Panc1 (cell line): ENCODE measurements around the gene ASCC3. TPM values are rescaled to one million over a fixed set of nuclear protein-coding genes. Genes with fewer than 3 reads are reported as not detected.

Source experiments
- ATAC-seq: fragments of 200-7000 bp; cut with Tn5 transposase; 2 replicates; pipeline ENCODE4 v1.9.1; 2020; ENCODE audit warnings: mild to moderate bottlenecking, moderate library complexity
- BruUV-seq: library from RNA; stranded (reverse); fragments of 400-500 nt; replicated peaks from 2 replicates; lab custom pipeline; 2021; lab: Mats Ljungman, UMichigan
- CTCF ChIA-PET: fragments of 300-600 bp; sonication (Branson Sonifier 250); formaldehyde crosslinking; loops from one replicate; lab custom pipeline; 2022; ENCODE audit warnings: antibody characterized with exemption; lab: Charles Lee
- POLR2A ChIA-PET: fragments of 300-600 bp; sonication (Branson Sonifier 250); formaldehyde crosslinking; loops from one replicate; lab custom pipeline; 2022; ENCODE audit warnings: antibody characterized with exemption; lab: Charles Lee
- DNase-seq: peaks from one replicate; pipeline ENCODE4 v3.0.0-alpha.2; 2010; ENCODE audit warnings: low read depth, low spot score
- H3K27ac ChIP-seq: 2 replicates; pipeline ENCODE4 v1.5.1; 2011; ENCODE audit warnings: mild to moderate bottlenecking, low read length, inconsistent platforms
- H3K27me3 ChIP-seq: fragments of 200-500 bp; sonication (Bioruptor generic); 2 replicates; pipeline ENCODE4 v1.6.0; 2014; ENCODE audit warnings: low read length, inconsistent platforms; ENCODE audit not compliant: control insufficient read depth, insufficient read depth
- H3K36me3 ChIP-seq: fragments of 200-500 bp; sonication (Bioruptor generic); 2 replicates; pipeline ENCODE4 v1.5.1; 2014; ENCODE audit warnings: inconsistent platforms, mild to moderate bottlenecking, low read length, moderate library complexity; ENCODE audit not compliant: control insufficient read depth, insufficient read depth
- H3K4me1 ChIP-seq: 2 replicates; pipeline ENCODE4 v1.5.1; 2011; ENCODE audit warnings: inconsistent platforms, mild to moderate bottlenecking, low read length, moderate library complexity; ENCODE audit not compliant: control insufficient read depth, insufficient read depth
- H3K4me3 ChIP-seq, 2 experiments: 2 replicates each; pipeline ENCODE4 v1.5.1; 2011 to 2012; ENCODE audit warnings: low read depth in 2 of 2, low read length in 2 of 2, mild to moderate bottlenecking in 2 of 2, inconsistent platforms in 1 of 2, moderate library complexity in 1 of 2
- H3K9me3 ChIP-seq: fragments of 200-500 bp; sonication (Bioruptor generic); 2 replicates; pipeline ENCODE4 v1.5.1; 2014; ENCODE audit warnings: low read depth, mild to moderate bottlenecking, inconsistent platforms, low read length, moderate library complexity; ENCODE audit not compliant: control insufficient read depth, insufficient read depth
- POLR2AphosphoS5 ChIP-seq: IDR thresholded peaks from 2 replicates; pipeline ENCODE4 v1.6.1; 2012; ENCODE audit warnings: mild to moderate bottlenecking, low read depth, low read length, moderate library complexity
- REST ChIP-seq, 2 experiments: IDR thresholded peaks; 2 replicates each; pipeline ENCODE4 v1.6.1; 2011 to 2012; ENCODE audit warnings: low read depth in 2 of 2, control low read depth in 1 of 2, low read length in 1 of 2, mild to moderate bottlenecking in 1 of 2, moderate library complexity in 1 of 2; ENCODE audit not compliant: insufficient read depth in 1 of 2
- SIN3A ChIP-seq: IDR thresholded peaks from 2 replicates; pipeline ENCODE4 v1.6.1; 2012; ENCODE audit warnings: low read depth, mild to moderate bottlenecking, low read length, moderate library complexity, borderline replicate concordance; ENCODE audit not compliant: insufficient read depth
- TCF7L2 ChIP-seq: IDR thresholded peaks from 2 replicates; pipeline ENCODE4 v1.6.1; 2011; ENCODE audit warnings: mild to moderate bottlenecking, low read depth, low read length, inconsistent platforms
- in situ Hi-C: cut with HindIII; loops from 2 replicates; pipeline ENCODE4 v1.10.0; 2016; ENCODE audit warnings: low sequenced_read_pairs, low pct_unique_long_range_greater_than_20kb
- intact Hi-C: fragments of 100-400 bp; cut with micrococcal nuclease; formaldehyde crosslinking; loops from one replicate; pipeline ENCODE4 v1.10.0; 2022; ENCODE audit not compliant: unreplicated experiment
- total RNA-seq: library from RNA; stranded (reverse); gene quantifications from one replicate; pipeline ENCODE4 v1.2.1, GENCODE V29; 2021; ENCODE audit not compliant: unreplicated experiment
- TF ChIP-seq, protein P1 (sequence below): fragments of 450-650 bp; IDR thresholded peaks from 2 replicates; pipeline ENCODE4 v1.5.1; 2017; ENCODE audit warnings: mild to moderate bottlenecking

ASCC3 gene
- total RNA-seq, 1 experiment from 2014 or later: 46.9 TPM

- H3K27ac ChIP-seq: no peak overlapping the region
- intact Hi-C loops: no loop called here
- ChIA-PET CTCF (no interaction called here), POLR2A (no interaction called here)
- TSS peak; percentile 25 for BruUV-seq
- H3K36me3 ChIP-seq: no peaks in the 10 kb centered on the region; the same call in 1 of the 2 replicates
- DNase-seq (no peak), ATAC-seq (no peak)
- no peak overlapping the region for H3K4me3 ChIP-seq
- no peak for TF ChIP-seq POLR2AphosphoS5
- in situ Hi-C loops: no loop called here
- no peaks in the 10 kb centered on the region for H3K27me3 ChIP-seq
- 0 out of 2 replicates have a peak, but pooled peaks cover 2% of the 10 kb centered on the region for H3K9me3 ChIP-seq
- H3K4me1 ChIP-seq: peaks cover 7% of the 10 kb centered on the region; the same call in 1 of the 2 replicates
These were observed 372.0 kb downstream of the ASCC3 start for GRCh38 chr6:100509101-100509500.

DNA sequence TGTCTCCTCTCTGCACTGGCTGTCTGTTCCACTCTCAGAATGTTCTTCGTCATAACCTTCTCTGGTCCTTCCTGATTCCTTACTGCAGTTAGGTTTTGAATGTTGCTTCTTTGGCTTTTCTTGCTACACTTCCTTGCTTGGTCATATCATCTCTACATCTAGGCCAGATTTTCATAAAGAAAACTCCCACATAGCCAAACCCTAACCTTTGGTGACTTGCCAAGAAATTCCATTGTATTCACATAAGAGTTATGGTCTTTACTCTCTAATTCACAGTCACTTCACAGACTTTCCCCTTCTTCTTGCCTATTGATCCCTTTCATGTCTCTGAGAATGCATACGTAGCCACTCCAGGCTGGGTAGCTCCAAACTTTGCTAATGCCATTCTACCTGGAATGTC, 374.5 kb downstream of the ASCC3 start:
- H3K4me1 ChIP-seq: peaks cover 7% of the 10 kb centered on the region; the same call in 1 of the 2 replicates
- H3K27ac ChIP-seq: no peak overlapping the region
- DNase-seq: no peak
- TF ChIP-seq SIN3A (no peak), TCF7L2 (no peak), POLR2AphosphoS5 (no peak), REST (IDR thresholded peaks at IDR 0.05; ENCODE audit: insufficient read depth in 1 of 2, low read depth in 2 of 2, low read length in 1 of 2) (no peak)
- BruUV-seq: no TSS peak
- no peaks in the 10 kb centered on the region; the same call in 1 of the 2 replicates for H3K36me3 ChIP-seq
- 0 out of 2 replicates have a peak, but pooled peaks cover 2% of the 10 kb centered on the region for H3K9me3 ChIP-seq
- CTCF ChIA-PET: no interaction called here
- POLR2A ChIA-PET: no interaction called here
- in situ Hi-C loops: no loop called here
- no peaks in the 10 kb centered on the region for H3K27me3 ChIP-seq
- H3K4me3 ChIP-seq: no peak overlapping the region
- intact Hi-C loops: no loop called here
- ATAC-seq: no peak

DNA sequence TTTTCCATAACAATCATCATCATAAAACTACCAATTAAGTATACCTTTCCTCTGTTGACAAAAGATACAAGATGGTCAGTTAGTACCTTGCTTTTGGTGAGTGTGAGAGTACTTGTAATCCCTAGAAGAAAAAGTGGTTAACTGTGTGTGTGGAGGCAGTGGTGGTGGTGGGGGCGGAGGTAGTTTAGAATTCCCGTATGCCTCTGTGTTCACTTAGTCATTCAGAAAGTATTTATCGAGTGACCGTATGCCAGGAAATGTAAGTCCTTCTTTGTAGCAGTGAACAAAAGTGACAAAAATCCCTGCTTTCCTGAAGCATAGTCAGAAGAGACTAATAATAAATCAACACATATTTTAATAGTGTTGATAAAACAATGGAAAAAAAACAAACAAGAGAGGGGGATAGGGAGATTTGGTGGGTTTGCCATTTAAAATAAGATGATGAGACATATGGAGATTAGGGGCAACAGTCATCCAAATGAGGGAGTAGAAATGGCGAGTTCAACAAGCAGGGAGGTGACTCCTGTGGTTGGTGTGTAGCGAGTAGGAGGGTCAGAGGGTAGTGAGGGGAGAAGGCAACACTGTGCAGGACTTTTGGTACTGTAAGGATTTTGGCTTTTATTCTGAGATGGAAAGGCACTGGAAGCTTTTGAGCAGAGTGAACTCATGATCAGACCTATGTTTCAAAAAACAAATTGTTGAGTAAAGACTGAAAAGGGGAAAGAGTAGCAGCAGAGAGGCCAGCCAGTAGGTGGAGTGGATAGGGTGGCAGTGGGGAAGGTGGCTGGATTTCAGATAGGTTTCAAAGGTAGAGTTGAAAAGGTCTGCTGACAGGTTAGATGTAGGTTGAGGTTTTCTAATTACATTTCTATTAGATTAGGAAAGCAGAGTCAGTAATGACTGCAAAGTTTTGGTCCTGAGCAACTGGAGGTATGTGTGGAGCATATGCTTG, 376.1 kb downstream of the ASCC3 start:
- ATAC-seq (peak; percentile 97), DNase-seq (peak; percentile 36)
- in situ Hi-C loops (no loop called here), intact Hi-C loops (no loop called here)
- H3K9me3 ChIP-seq: 0 out of 2 replicates have a peak, but pooled peaks cover 2% of the 10 kb centered on the region
- no peaks in the 10 kb centered on the region for H3K27me3 ChIP-seq
- BruUV-seq: no TSS peak
- peaks cover 7% of the 10 kb centered on the region; the same call in 1 of the 2 replicates for H3K4me1 ChIP-seq
- ChIA-PET POLR2A (no interaction called here), CTCF (no interaction called here)
- no peak overlapping the region for H3K4me3 ChIP-seq
- no peak for TF ChIP-seq REST (IDR thresholded peaks at IDR 0.05; ENCODE audit: insufficient read depth in 1 of 2, low read depth in 2 of 2, low read length in 1 of 2)
- TF ChIP-seq, protein P1, sequence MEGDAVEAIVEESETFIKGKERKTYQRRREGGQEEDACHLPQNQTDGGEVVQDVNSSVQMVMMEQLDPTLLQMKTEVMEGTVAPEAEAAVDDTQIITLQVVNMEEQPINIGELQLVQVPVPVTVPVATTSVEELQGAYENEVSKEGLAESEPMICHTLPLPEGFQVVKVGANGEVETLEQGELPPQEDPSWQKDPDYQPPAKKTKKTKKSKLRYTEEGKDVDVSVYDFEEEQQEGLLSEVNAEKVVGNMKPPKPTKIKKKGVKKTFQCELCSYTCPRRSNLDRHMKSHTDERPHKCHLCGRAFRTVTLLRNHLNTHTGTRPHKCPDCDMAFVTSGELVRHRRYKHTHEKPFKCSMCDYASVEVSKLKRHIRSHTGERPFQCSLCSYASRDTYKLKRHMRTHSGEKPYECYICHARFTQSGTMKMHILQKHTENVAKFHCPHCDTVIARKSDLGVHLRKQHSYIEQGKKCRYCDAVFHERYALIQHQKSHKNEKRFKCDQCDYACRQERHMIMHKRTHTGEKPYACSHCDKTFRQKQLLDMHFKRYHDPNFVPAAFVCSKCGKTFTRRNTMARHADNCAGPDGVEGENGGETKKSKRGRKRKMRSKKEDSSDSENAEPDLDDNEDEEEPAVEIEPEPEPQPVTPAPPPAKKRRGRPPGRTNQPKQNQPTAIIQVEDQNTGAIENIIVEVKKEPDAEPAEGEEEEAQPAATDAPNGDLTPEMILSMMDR: peak; percentile 12; the same call in 1 of the 2 replicates
- H3K27ac ChIP-seq: peak overlapping the region; percentile 45; the same call in 1 of the 2 replicates
- H3K36me3 ChIP-seq: no peaks in the 10 kb centered on the region; the same call in 1 of the 2 replicates
